Activated effector memory CD4-positive, alpha-beta T cell treated with anti-CD3 and anti-CD28 coated beads, Interleukin-2, amount 50 U/mL, for 16 hours (primary cell): ENCODE data around the gene RNF25.

Source experiments
- DNase-seq: peaks from one replicate; pipeline ENCODE4 v3.0.0-alpha.2; 2020

The RNF25 gene

DNA sequence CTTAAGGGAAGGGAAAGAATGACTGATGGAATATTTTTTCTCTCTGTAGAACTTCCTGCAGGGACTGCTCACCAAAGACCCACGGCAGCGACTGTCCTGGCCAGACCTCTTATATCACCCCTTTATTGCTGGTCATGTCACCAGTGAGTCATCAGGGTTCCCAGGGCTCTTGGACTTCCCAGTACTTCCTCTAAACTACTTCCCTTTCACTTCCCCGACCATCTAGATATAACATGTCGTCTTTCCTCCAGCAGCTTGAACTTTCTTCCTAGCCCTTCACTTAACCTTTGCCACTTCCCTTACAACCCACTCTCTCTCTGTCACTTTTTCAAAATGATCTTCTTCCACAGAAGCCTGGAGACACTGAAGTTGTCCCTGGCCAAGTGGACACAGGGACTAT is 7.3 kb upstream of the RNF25 start:
- no peak for DNase-seq

DNA sequence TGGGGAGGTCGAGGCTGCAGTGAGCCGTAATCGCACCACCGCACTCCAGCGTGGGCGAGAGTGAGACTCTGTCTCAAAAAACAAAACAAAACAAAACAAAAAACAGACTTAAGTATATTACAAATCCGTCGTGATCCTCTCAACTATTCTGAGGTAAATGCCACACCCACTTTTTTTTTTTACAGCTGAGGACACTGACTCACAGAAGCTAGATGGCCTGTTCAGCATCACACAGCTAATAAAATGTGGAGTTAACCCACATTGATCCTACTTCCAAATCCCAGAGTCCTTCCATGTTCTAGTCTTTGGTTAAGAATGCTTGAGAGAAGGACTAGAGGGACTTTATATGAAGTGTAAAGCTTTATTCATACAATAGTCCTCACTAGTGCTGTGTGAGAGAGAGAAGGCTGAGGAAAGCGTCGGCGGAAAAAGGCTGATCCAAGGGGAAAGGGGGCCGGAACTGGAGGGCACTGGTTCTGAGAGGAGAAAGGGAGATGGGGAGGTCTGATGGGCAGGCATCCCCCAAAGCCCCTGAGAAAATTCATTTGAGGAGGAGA is 627 bp downstream of the RNF25 start:
- DNase-seq, result no peak

DNA sequence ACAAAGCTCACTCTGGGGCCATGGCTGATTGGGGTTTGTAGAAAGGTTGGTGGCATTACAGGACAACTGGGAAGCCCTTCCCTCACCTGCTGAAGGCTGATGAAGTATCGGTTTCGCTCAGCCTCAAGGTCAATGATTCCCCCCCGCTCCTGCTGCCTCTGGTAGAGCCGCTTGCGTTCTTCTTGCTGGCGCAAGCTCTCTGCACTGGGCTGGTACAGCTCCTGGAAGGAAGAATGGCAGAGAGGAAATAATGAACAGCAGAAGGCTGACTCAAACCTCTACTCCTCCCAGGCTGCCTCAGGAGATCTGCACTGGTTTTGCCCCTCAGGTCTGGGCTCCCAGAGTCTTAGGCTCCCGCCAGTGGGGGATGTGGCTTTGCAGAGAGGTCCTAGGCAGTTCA is 7.1 kb downstream of the RNF25 start:
- DNase-seq, result no peak

DNA sequence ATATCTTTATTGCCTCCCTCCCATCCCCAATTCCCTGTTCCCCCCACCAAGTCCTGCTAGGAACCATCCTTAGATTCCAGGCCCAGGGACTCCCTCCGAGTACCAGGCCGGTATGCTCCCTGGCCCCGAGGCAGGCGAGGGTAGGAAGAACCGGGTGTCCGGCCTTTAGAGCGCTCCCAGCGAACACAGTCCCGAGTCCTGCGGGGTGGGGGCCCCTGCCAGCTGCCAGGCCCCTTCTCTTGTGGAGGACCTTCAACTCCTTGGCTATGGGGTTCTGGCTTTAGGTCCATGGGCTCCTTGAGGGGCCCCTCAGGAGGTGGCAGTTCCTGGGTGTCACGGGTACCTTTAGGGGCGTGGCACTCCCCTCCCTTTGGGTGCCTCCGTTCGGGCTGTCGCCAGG is 7.9 kb downstream of the RNF25 start:
- DNase-seq, result no peak

DNA sequence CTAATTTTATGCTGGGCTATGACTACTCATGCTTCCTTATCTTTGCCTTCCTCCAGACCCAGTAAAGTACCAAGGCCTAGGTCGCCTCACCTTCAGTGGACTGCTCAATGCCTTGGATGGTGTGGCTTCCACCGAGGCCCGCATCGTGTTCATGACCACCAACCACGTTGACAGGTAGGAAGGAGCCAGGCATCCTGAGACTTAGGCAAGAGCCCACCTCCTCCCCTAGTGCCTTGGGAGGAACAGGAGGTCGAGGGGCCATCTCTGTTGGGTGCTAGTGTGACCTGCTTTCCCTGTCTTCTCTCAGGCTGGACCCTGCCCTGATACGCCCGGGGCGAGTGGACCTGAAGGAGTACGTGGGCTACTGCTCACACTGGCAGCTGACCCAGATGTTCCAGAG is 9.0 kb downstream of the RNF25 start:
- DNase-seq, result no peak

DNA sequence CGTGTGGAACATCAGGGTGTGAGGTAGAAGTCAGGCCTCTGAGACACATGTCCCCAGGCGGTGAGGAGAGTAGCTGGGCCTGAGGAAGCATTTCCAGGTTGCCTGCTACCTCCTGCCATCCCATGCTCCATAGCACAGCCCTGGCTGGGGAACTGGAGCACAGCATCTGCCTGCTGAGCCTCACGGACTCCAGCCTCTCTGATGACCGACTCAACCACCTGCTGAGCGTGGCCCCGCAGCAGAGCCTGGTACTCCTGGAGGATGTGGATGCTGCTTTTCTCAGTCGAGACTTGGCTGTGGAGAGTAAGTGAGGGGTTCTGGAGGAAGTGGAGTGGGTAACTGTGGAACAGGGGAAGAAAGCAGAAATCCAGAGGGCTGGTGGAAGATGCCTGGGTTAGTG is 9.4 kb downstream of the RNF25 start:
- DNase-seq, result no peak

DNA sequence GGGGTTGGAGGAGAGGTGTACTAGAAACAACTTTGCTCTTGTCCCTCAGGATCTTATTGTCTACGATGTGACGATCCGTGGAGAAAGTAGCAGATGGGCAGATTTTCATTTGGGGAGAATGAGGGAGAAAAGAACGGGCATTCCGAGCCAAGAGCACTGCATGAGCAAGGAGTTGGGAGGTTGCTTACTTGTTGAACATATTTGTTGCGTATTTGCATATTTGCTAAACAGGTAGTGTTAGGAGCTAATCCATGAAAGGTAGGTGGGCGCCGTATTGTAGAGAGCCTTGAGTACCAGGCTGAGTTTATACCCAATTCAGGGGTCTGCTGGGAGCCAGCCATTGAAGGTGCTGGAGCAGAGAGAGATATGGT is 11.8 kb downstream of the RNF25 start:
- no peak for DNase-seq

DNA sequence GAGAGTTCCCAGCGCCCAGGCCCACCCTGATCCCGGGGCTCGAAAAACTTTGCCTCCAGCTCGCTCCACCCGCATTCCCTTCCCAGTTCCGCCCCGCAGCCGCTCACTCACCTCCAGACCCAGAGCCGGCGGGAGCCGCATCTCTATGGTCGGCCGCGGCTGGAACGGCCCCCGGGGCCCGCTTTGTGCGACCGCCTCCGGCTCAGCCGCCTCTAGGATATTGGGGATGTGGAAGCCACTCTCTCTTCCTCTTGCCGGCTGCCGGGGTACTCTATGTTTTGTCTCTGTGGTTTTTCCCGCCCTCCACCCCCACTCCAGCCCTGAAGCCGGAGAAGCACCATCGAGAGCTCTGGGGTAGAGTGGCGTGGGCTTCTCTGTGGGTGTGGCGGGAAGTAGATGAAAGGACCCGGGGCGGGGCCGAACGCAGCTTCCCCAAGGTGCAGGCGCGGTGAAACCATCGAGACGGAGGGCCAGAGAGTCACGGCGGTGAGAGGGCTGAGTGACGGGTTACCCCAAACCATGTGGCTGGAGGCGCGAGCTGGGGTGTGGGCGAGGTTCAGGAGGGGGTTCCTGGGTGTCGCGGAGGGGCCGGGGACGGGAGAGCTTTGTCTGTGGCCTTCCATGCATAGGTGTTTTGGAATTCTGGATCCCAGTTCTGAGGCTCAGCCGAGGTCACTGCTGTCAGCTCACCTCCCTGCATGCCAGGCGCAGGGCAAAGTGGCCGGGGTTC is 12.4 kb downstream of the RNF25 start, which contains the start of the genes BCS1L and ZNF142:
TSS of gene BCS1L (plus strand) at position 426 of the 730 bp plus-strand sequence. CDS start 1,305 bp downstream, outside the sequence.
TSS of gene ZNF142 (minus strand) at position 366 of the 730 bp plus-strand sequence. CDS start 3,194 bp downstream, outside the sequence.
- DNase-seq, result peak; percentile 97

DNA sequence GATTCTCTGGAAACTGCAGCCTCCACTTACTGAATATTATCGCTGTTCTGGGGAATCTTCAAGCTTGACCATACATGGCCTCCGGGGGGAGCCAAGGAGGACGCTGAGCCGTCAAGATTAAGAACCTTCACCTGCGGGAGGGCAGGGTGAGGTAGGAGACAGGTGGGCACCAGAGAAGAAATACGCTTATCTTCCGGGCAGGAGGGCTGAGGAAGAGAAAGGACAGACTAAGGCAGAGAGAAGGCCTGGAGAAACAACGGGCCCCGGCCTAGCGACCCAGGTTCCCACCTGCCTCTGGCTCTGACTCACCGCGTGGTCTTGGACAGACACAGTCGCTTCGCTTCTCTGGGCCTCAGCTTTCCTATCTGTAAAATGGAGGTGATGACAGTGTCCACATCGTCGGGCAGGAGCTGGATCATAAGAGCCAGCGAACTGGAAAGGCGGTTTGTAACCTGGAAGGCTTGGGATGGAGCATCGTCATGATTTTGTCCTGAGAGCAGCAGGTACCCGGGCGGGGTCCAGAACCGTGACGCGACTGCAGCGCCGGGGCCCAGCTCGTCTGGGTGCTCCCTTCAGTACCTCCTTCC is 13.0 kb downstream of the RNF25 start:
- peak; percentile 82 for DNase-seq

DNA sequence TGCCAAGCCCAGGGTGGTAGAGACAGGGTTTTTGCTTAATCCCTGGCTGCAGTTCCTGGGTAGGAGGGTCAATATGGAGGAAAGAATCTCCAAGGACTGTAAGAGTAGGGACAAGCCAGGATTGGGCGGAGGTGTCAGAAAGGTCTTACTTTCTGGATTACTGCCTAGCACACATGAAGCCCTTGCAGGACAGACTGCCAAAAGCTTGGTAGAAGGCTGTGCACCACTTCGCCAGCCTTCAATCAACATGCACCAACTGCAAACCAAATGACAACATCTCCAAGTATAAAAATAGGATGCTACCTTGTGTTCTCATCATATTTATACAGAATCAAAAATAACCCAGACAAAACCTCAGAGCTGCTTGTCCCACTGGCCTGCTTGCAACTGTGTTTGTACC is 16.1 kb downstream of the RNF25 start:
- DNase-seq, result no peak

DNA sequence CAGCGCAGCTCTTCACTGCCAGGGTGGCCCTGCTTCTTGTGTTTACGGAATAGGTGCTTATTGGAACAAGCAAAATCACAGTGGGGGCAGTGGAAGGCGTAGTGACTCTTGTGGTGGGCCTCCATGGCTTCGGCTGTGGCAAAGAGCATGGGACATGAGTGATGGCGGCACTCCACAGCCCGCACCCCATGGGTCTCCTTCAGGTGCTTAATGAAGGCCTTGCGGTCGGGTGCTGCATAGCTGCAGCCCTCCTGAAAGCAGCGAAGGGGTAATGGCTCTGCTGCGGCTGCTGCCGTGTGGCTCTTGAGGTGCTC is 23.1 kb downstream of the RNF25 start:
- no peak for DNase-seq

DNA sequence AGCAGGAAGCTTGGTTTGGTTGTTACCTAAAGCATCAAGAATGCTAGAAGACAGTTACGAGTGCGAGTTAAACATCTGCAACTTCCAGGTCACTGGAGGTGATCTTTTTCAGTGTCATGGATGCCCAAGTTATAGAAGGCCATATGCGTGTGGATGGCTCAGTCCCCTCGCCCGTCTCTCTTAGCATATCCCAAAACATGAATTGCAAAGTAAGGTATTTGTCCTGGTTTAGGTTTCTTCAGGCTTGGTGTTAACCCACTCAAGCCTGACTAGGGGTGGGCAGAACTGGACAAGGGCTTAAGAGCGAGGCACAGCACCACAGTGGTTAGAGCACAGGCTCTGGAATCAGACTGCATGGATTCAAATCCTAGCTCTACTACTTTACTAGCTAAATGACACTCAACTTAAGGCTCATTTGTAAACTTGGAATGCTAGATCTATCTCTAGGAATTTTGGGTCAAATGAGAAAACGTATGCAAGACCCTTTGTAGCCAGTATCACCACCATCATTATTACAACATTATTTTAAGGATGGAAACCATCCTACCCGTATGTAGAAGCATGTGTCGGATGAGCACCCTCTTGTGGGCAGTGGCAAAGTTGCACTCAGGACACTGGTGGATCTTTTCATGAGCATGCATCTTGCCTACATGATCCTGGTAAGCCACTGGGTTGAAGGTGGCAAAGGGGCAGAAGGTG is 23.6 kb downstream of the RNF25 start:
- peak; percentile 80 for DNase-seq

DNA sequence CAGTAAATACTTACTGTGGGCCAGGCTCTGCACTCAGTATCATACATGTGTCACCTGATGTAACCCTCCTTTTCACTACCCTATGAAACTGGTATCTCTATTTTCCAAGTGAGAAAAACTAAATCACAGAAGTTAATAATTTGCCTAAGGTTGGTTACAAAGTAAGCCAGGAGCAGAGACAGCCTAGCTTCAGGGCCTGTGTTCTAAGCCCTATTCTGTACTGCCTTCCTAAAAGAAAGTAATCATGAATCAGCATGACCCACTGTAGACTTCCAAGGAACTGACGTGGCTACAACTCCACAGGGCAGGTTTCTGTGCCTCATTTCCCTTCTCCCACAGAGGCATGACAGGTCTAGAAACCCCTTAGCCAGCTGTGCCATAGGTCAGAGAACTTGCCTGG is 26.7 kb downstream of the RNF25 start:
- DNase-seq, result no peak

DNA sequence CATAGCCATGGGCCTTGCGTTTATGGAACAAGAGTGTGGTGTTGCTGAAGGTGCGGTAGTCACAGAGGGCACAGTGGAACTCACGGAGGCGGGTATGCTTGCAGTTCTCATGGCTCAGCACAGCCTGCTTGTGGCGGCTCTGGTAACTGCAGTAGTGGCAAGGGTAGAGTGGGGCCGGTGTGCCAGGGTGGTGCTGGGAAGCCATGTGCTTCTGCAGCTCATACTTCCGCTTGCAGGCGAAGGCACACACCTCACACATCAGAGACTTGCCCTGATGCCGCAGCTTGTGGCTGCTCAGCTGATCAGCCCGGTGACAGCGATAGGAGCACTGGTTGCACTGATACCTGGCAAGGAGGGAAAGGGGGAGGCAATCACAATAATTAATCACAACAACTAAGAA is 27.1 kb downstream of the RNF25 start:
- DNase-seq, result no peak

DNA sequence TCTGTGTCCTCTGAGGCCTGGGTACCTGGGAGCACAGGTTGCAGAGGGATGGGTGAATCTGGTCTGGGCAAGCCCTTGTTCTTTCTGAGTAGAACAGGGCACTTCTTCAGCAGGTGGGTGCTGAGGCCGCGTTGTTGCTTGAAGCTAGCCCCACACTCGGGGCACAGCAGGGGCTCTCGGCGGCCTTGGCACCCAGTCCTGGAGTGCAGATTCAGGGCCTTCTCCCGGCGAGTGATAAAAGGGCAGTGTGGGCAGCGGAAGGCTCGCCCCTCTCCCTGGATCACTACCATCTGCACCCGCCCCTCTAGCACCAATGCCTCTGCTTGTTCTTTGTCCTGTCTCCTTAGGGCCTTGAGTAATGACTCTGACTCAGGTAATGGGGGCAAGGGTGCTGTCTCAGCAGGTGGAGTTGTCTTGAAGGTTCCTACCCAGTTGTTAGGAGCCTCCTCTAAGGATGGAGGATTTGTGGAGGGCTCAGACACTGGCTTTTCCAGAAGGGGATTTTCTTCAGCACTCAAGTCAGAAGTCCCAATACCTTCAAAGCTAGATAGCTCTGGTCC is 28.0 kb downstream of the RNF25 start:
- no peak for DNase-seq

DNA sequence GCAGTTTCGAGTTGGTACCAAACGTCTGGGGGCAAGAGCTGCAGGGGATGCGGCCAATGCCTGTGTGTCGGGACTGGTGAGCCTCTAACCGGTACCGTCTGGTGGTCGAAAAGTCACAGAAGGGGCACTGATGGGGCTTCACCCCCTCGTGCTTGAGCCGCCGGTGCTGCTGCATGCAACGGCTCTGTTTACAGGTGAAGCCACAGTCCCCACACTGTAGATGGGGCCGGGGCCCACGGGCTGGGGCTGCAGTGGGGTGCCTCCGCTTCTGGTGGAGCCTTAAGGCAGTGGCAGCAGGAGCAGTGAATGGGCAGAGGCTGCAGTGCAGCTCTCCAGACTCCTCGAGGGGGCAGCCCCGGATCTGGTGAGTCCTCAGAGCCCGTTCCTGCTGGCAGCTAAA is 29.0 kb downstream of the RNF25 start:
- DNase-seq, result no peak

DNA sequence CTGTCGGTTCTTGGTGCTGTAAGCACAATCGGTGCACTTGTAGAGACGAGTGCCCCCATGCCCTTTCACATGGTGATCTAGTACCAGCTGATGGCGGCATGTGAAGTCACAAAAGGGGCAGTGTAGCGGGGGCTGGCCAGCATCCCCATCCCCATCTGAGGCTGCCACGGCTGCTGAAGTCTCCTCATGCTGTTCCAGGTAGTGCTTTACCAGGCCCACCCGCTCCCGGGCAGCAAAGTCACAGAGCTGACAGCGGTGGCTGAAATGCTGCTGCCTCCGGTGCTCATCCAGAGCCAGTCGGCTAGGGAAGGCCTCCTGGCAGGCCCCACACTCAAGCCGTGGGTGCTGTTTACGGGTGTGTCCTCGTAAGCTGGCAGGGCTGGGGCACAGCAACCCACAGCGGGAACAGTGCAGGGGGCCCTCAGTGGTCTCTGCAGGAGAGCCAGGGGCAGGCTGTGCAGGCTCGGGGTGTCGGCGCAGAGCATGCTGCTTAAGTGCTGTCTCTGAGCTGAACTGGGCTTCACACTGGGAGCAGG is 29.6 kb downstream of the RNF25 start:
- no peak for DNase-seq

DNA sequence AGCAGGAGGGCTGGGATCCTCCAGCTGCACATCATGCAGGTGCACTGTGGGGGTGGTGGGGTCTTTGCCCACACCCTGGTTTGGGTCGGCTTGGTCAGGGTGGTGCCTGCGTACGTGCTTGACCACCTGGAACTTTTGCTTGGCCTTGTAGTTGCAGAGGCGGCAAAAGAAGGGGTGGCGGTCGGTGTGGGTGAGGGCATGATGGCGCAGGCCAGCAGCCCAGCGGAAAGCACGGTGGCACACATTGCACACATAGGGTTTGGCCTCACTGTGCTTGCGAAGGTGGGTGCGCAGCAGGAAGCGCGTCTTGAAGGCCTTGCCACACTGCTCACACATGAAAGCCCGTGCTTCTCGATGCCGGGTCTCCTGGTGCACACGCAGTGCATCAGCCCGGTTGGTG is 33.4 kb downstream of the RNF25 start:
- DNase-seq, result no peak

DNA sequence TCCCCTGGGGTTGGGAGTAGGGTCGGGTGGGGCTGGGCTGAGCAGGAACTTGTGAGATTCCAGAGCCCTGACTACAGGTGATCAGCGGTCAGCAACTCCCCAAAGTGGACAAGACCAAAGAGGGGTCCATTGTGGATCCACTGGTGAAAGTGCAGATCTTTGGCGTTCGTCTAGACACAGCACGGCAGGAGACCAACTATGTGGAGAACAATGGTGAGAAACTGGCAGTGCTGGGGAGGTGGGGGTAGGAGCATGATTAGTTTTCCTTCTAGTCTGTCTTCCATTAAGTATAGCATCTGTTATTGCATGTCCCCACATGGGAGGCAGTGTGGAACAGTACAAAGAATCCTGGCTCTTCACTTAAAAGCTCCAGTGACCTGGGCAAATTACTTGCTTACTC is 36.1 kb downstream of the RNF25 start:
- no peak for DNase-seq

DNA sequence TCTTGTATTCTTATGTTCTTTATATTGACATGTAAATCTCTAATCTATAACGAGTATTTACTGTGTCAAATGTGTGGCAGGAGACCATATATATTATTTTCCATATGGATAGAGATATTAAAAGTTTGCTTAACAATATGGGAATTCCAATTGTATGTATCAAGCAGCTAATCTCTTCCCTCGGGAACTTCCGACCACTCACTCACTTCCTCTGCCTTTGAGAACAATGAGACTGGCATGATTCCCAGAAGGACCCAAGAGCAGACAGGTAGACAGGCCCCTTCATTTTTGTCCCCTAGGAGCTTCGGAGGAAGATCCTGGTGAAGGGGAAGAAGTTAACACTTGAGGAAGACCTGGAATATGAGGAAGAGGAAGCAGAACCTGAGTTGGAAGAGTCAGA is 40.0 kb downstream of the RNF25 start:
- DNase-seq, result no peak

DNA sequence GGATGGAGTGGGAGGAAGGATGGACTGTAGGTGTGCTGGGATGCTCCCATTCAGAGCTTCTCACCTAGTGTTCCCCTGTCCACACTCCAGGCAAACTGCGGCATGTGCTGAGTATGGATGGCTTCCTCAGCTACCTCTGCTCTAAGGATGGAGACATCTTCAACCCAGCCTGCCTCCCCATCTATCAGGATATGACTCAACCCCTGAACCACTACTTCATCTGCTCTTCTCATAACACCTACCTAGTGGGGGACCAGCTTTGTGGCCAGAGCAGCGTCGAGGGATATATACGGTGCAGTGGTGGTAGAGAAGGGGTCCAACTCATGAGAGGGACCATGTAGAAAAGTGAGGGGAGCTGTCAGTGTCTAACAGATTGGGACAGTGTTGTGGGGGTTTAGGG is 43.9 kb downstream of the RNF25 start:
- no peak for DNase-seq

DNA sequence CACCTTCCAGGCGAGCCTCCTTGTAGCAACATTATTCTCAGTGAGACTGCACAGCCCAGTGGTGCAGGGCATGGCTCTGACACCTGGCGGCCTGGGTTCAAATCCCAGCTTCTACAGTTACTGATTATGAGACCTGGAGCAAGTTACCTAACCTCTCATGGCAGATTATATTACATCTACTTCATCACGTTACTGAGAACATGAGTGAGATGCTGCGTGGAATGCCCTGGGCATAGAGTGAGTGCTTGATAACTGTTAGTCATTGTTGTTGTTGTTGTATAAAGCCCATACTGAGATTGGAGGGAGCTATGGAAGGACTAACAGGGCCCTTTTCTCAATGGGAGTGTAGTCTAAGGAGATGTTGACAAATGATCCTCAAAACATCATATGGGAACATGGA is 45.4 kb downstream of the RNF25 start:
- DNase-seq, result no peak

DNA sequence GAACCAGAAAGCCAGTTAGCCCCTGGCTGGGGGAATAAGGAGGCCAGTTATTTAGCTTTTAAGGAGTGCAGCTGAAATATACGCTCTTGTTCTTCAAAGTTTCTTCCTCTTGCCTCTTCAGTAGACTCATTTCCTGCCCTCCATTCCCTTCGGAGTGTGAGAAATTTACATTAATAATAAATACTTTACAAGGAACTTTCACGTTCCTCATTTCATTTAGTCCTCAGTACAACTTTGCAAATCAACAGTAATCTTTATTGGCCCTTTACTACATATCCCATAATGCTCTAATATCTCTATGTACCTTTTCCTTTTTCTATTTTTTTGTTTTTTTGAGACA is 48.5 kb downstream of the RNF25 start:
- DNase-seq, result no peak
